LNCaP clone FGC (cell line): ENCODE data around the gene KLHL13.
"Not testable (repeated sequence)": the region's sequence is repeated elsewhere in the genome, so short reads cannot be mapped to it uniquely, and the experiment has no call there.

Experiments
- DNase-seq: peaks from one replicate; pipeline ENCODE4 v3.0.0-alpha.2; 2011; ENCODE audit warnings: low read depth
- H3K4me3 ChIP-seq: 2 replicates; pipeline ENCODE4 v1.5.1; 2011; ENCODE audit warnings: mild to moderate bottlenecking, low read depth, low read length, control low read depth
- CTCF ChIP-seq: IDR thresholded peaks from 2 replicates; pipeline ENCODE4 v1.5.1; 2012; ENCODE audit warnings: mild to moderate bottlenecking; ENCODE audit not compliant: control insufficient read depth, insufficient read depth; ENCODE audit errors: extremely low read depth

KLHL13 gene

GRCh38 chrX:118148737-118149136 is 32.1 kb upstream of the KLHL13 start:
- no peak for TF ChIP-seq CTCF
- DNase-seq, result no peak
- no peak overlapping the region for H3K4me3 ChIP-seq

GRCh38 chrX:118147771-118148170 is 31.2 kb upstream of the KLHL13 start:
- not testable (repeated sequence) for DNase-seq, H3K4me3 ChIP-seq

GRCh38 chrX:118143578-118143977 is 27.0 kb upstream of the KLHL13 start:
- DNase-seq, result no peak
- no peak for TF ChIP-seq CTCF
- H3K4me3 ChIP-seq, result no peak overlapping the region

GRCh38 chrX:118131336-118131735 is 14.7 kb upstream of the KLHL13 start:
- TF ChIP-seq CTCF, result no peak
- H3K4me3 ChIP-seq, result no peak overlapping the region
- no peak for DNase-seq

- H3K4me3 ChIP-seq, result no peak overlapping the region
- no peak for DNase-seq
- TF ChIP-seq CTCF, result no peak
Observed at GRCh38 chrX:118129681-118130080, 13.1 kb upstream of the KLHL13 start.

- TF ChIP-seq CTCF, result no peak
- no peak for DNase-seq
- H3K4me3 ChIP-seq, result no peak overlapping the region
Observed at GRCh38 chrX:118128724-118129123, 12.1 kb upstream of the KLHL13 start.

GRCh38 chrX:118126286-118126685 is 9.7 kb upstream of the KLHL13 start:
- DNase-seq, result no peak
- no peak for TF ChIP-seq CTCF
- no peak overlapping the region for H3K4me3 ChIP-seq

GRCh38 chrX:118124243-118124642 is 7.6 kb upstream of the KLHL13 start:
- H3K4me3 ChIP-seq, DNase-seq: not testable (repeated sequence)
